Spinal cord (tissue), 4 donors: Measurements from ENCODE around the gene THUMPD1. TPM values are rescaled to one million over a fixed set of nuclear protein-coding genes. Genes with fewer than 3 reads are reported as not detected.

ENCODE experiments used
- polyA plus RNA-seq, 2 donors: library from polyadenylated mRNA; unstranded; fragments of 120-200 nt; gene quantifications; one replicate each; pipeline ENCODE4 v1.2.1, GENCODE V29; 2013; ENCODE audit not compliant: insufficient read length in 2 of 2
- small RNA-seq: library from RNA; depleted of rRNA; stranded (forward); fragments of <200 nt; gene quantifications from one replicate; pipeline ENCODE3, GENCODE V24; 2014; ENCODE audit warnings: low replicate concordance
- total RNA-seq, 2 donors: library from RNA; depleted of rRNA in 1 of 2; stranded (reverse); fragments of 120-200 nt in 1 of 2; fragments of >200 nt in 1 of 2; gene quantifications; one replicate each; pipeline versions ENCODE4 v1.2.3 to v1.2.4, GENCODE V29; 2013 to 2014

The THUMPD1 gene
- total and polyA plus RNA-seq, 4 donors: 36.7 to 58.9 (median 44.7) TPM

Small RNA genes within 50 kb of the gene (small RNA-seq; reads per million reads assigned to genes)
- gene RNU6-944P: not detected

Other genes with a start within 250 kb of the THUMPD1 start
- gene ACSM2B, start 165.5 kb downstream of the THUMPD1 start, total RNA-seq: not detected
- gene ACSM2B, start 165.5 kb downstream of the THUMPD1 start, polyA plus RNA-seq: under 1 TPM in 1 of 2 donors, not detected in 1; 0.99 TPM
- gene ACSM1, start 44.1 kb downstream of the THUMPD1 start, total RNA-seq: under 1 TPM; 0.10 to 0.22 TPM
- gene ACSM1, start 44.1 kb downstream of the THUMPD1 start, polyA plus RNA-seq: under 1 TPM; 0.11 to 0.22 TPM
- gene ACSM3, start 22.2 kb upstream of the THUMPD1 start, total RNA-seq: 1 to 10 TPM; 1.7 to 3.4 TPM
- gene ACSM3, start 22.2 kb upstream of the THUMPD1 start, polyA plus RNA-seq: 1 to 10 TPM; 4.2 to 5.2 TPM
- gene ERI2, start 64.7 kb upstream of the THUMPD1 start, total RNA-seq: 10 to 100 TPM; 26.0 to 34.1 TPM
- gene ERI2, start 64.7 kb upstream of the THUMPD1 start, polyA plus RNA-seq: 10 to 100 TPM; 23.1 to 23.5 TPM
- gene REXO5, start 64.7 kb upstream of the THUMPD1 start, total RNA-seq: 10 to 100 TPM; 10.8 to 11.6 TPM
- 10 to 100 TPM; 11.5 to 12.7 TPM for gene REXO5, start 64.7 kb upstream of the THUMPD1 start, polyA plus RNA-seq
- 10 to 100 TPM in 1 of 2 donors, 1 to 10 TPM in 1; 8.9 to 14.0 TPM for gene DCUN1D3, start 158.5 kb upstream of the THUMPD1 start, total RNA-seq
- gene DCUN1D3, start 158.5 kb upstream of the THUMPD1 start, polyA plus RNA-seq: 1 to 10 TPM; 5.9 TPM
- 10 to 100 TPM; 36.6 to 43.9 TPM for gene LYRM1, start 159.0 kb upstream of the THUMPD1 start, total RNA-seq
- gene LYRM1, start 159.0 kb upstream of the THUMPD1 start, polyA plus RNA-seq: 10 to 100 TPM; 38.3 to 39.0 TPM